H1 (cell line): ENCODE data around the gene DRAM1. TPM values are rescaled to one million over a fixed set of nuclear protein-coding genes. Genes with fewer than 3 reads are reported as not detected.

Experiments
- EZH2 ChIP-seq: fragments of 200-600 bp; sonication (generic); IDR thresholded peaks from 2 replicates; pipeline ENCODE4 v1.7.1; 2012; ENCODE audit warnings: low read depth, mild to moderate bottlenecking, moderate library complexity, low read length, inconsistent platforms; ENCODE audit not compliant: severe bottlenecking
- RNF2 ChIP-seq: fragments of 200-900, 300-1000 bp; sonication (generic); IDR thresholded peaks from 2 replicates; pipeline ENCODE4 v1.7.1; 2016; ENCODE audit warnings: borderline replicate concordance, low read depth, mild to moderate bottlenecking, antibody characterized with exemption, low read length; ENCODE audit not compliant: poor library complexity, severe bottlenecking; ENCODE audit errors: missing control alignments
- SIN3A ChIP-seq, 2 experiments: IDR thresholded peaks in 1 of 2; conservative IDR thresholded peaks in 1 of 2; 2 replicates each; pipeline ENCODE4 v1.6.1; 2011 to 2012; ENCODE audit warnings: low read length in 2 of 2, improper control_type of control experiment in 1 of 2, low read depth in 1 of 2, mild to moderate bottlenecking in 1 of 2
- SP4 ChIP-seq: IDR thresholded peaks from 2 replicates; pipeline ENCODE4 v1.6.1; 2012; ENCODE audit warnings: low read length, inconsistent platforms
- polyA plus RNA-seq, 7 experiments: library from polyadenylated mRNA; depleted of rRNA in 3 of 7; stranded (reverse) in 5 of 7; unstranded in 2 of 7; fragments of >200 nt in 5 of 7; fragments of 200-250 nt in 2 of 7; gene quantifications; 1 replicate in 5 of 7; 2 replicates in 1 of 7; 4 replicates in 1 of 7; pipeline versions ENCODE4 v1.2.1 to v1.2.3, GENCODE V29; 2011 to 2013; ENCODE audit warnings: missing spikeins in 2 of 7, mixed read lengths in 2 of 7
- total RNA-seq: library from RNA; stranded (reverse); fragmentation: NEBNext Ultra II Directional; extraction: Animal tissue kit (Norgen Biotek cat#: 25700); gene quantifications from 2 replicates; pipeline ENCODE4 v1.2.1, GENCODE V29; 2021
- TF ChIP-seq, protein P1 (sequence below), 3 experiments: IDR thresholded peaks; 1 replicate in 2 of 3; 2 replicates in 1 of 3; pipeline versions ENCODE4 v1.5.1 to v1.6.1; 2011; ENCODE audit warnings: low read length in 3 of 3, mild to moderate bottlenecking in 3 of 3, inconsistent platforms in 2 of 3, low read depth in 1 of 3, moderate library complexity in 1 of 3; ENCODE audit not compliant: insufficient read depth in 1 of 3; ENCODE audit errors: control extremely low read depth in 1 of 3

Gene DRAM1
- total and polyA plus RNA-seq, 2 of the 8 experiments (the other 6 are each of a cell fraction or from before 2014, with no cell fraction given): 4.6 to 6.2 TPM

DNA sequence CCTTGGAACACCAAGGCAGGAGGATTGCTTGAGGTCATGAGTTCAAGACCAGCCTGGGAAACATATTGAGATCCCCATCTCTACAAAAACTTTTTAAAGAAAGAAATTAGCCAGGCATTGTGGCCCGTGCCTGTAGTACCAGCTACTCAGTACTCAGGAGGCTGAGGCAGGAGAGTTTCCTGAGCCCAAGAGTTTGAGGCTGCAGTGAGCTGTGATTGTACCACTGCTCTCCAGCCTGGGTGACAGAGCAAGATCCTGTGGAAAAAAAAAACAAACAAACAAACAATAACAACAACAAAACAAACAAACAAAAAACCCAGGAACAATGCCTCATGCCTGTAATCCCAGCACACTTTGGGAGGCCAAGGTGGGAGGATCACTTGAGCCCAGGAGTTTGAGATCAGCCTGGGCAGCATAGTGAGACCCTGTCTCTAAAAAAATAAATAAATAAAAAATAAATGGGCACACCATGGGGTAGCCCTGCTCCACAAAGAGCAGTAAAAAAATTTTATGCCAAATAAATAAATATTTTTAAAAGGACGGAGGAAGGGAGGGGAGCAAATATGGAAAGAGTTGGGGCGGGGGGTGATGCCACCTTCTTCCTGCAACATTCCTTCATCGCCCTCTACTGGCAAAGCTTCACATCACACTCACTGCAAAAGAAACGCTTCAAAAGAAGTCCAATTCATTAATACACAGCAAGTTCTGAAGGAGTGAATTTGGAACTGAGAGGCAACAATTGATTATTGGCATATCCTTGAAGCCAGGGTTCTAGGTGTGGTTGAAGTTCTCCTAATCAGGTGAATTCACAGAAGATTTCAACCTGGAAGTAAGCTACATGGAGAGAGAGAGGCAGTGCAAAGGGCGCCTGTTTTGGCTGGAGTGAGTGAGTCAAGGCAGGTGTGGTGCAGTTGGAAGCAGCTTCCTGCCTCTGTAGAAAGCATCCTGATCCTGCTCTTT is 37.8 kb upstream of the DRAM1 start (continued):
- TF ChIP-seq, protein P1, sequence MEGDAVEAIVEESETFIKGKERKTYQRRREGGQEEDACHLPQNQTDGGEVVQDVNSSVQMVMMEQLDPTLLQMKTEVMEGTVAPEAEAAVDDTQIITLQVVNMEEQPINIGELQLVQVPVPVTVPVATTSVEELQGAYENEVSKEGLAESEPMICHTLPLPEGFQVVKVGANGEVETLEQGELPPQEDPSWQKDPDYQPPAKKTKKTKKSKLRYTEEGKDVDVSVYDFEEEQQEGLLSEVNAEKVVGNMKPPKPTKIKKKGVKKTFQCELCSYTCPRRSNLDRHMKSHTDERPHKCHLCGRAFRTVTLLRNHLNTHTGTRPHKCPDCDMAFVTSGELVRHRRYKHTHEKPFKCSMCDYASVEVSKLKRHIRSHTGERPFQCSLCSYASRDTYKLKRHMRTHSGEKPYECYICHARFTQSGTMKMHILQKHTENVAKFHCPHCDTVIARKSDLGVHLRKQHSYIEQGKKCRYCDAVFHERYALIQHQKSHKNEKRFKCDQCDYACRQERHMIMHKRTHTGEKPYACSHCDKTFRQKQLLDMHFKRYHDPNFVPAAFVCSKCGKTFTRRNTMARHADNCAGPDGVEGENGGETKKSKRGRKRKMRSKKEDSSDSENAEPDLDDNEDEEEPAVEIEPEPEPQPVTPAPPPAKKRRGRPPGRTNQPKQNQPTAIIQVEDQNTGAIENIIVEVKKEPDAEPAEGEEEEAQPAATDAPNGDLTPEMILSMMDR (IDR thresholded peaks at IDR 0.05; ENCODE audit: control extremely low read depth in 1 of 3, insufficient read depth in 1 of 3, low read depth in 1 of 3, low read length in 3 of 3): peak; percentile 60 to 74 (median 66)
- TF ChIP-seq RNF2 (no peak), SP4 (no peak), EZH2 (no peak), SIN3A (conservative IDR thresholded peaks at IDR 0.05 in 1 of 2, IDR thresholded peaks at IDR 0.05 in 1 of 2; ENCODE audit: low read depth in 1 of 2, low read length in 2 of 2) (no peak)
